Keratinocyte (primary cell): ENCODE measurements around the gene CDYL2. TPM values are rescaled to one million over a fixed set of nuclear protein-coding genes. Genes with fewer than 3 reads are reported as not detected.

Source experiments
- DNase-seq: peaks from one replicate; pipeline ENCODE4 v3.0.0-alpha.2; 2011; ENCODE audit warnings: low read depth, missing footprints, low spot score
- FAIRE-seq: peaks from 2 replicates; lab custom pipeline; 2011; peaks lifted over from hg19 to GRCh38; lab: Jason Lieb, UNC
- H2AFZ ChIP-seq: 2 replicates; pipeline ENCODE4 v1.6.0; 2012; ENCODE audit warnings: low read length, control low read depth, inconsistent platforms; ENCODE audit not compliant: control insufficient read depth
- H3K27ac ChIP-seq: 2 replicates; pipeline ENCODE4 v1.5.1; 2011; ENCODE audit warnings: low read length; ENCODE audit not compliant: control insufficient read depth, insufficient read depth
- H3K27me3 ChIP-seq: 3 replicates; pipeline ENCODE4 v1.6.0; 2011; ENCODE audit warnings: low read length; ENCODE audit not compliant: control insufficient read depth, insufficient read depth; ENCODE audit errors: extremely low read depth
- H3K36me3 ChIP-seq, 2 experiments: 2 replicates in 1 of 2; 3 replicates in 1 of 2; pipeline ENCODE4 v1.5.1; 2011; ENCODE audit warnings: low read length in 2 of 2, mild to moderate bottlenecking in 1 of 2; ENCODE audit not compliant: control insufficient read depth in 2 of 2, insufficient read depth in 2 of 2; ENCODE audit errors: extremely low read depth in 1 of 2
- H3K4me1 ChIP-seq: 3 replicates; pipeline ENCODE4 v1.5.1; 2011; ENCODE audit warnings: low read length; ENCODE audit not compliant: control insufficient read depth, insufficient read depth; ENCODE audit errors: extremely low read depth
- H3K4me2 ChIP-seq: 3 replicates; pipeline ENCODE4 v1.6.0; 2011; ENCODE audit warnings: low read depth, low read length; ENCODE audit not compliant: control insufficient read depth, insufficient read depth; ENCODE audit errors: extremely low read depth
- H3K4me3 ChIP-seq, 3 experiments: fragments of 200-600 bp in 1 of 3; sonication (generic) in 1 of 3; 2 replicates in 2 of 3; 3 replicates in 1 of 3; pipeline ENCODE4 v1.5.1; 2011 to 2016; ENCODE audit warnings: low read length in 3 of 3, mild to moderate bottlenecking in 3 of 3, control low read depth in 2 of 3, inconsistent platforms in 1 of 3, low read depth in 1 of 3, mixed read lengths in 1 of 3, mixed run types in 1 of 3, moderate library complexity in 1 of 3; ENCODE audit not compliant: control insufficient read depth in 2 of 3, insufficient read depth in 2 of 3; ENCODE audit errors: extremely low read depth in 1 of 3
- H3K79me2 ChIP-seq: 2 replicates; pipeline ENCODE4 v1.6.0; 2012; ENCODE audit warnings: low read length; ENCODE audit not compliant: control insufficient read depth, insufficient read depth
- H3K9ac ChIP-seq: 3 replicates; pipeline ENCODE4 v1.6.0; 2011; ENCODE audit warnings: low read length; ENCODE audit not compliant: control insufficient read depth, insufficient read depth; ENCODE audit errors: extremely low read depth
- H3K9me1 ChIP-seq: 3 replicates; pipeline ENCODE4 v1.6.0; 2011; ENCODE audit warnings: low read length; ENCODE audit not compliant: control insufficient read depth, insufficient read depth; ENCODE audit errors: extremely low read depth
- H3K9me3 ChIP-seq: 2 replicates; pipeline ENCODE4 v1.5.1; 2012; ENCODE audit warnings: low read depth, low read length; ENCODE audit not compliant: control insufficient read depth
- H4K20me1 ChIP-seq: 3 replicates; pipeline ENCODE4 v1.6.0; 2011; ENCODE audit warnings: low read length; ENCODE audit not compliant: control insufficient read depth, insufficient read depth; ENCODE audit errors: extremely low read depth
- CTCF ChIP-seq, 3 experiments: IDR thresholded peaks in 1 of 3; conservative IDR thresholded peaks in 1 of 3; optimal IDR thresholded peaks in 1 of 3; 2 replicates in 2 of 3; 3 replicates in 1 of 3; pipeline versions ENCODE3 to v1.5.1; 2011; ENCODE audit warnings: low read length in 3 of 3, mild to moderate bottlenecking in 3 of 3, moderate library complexity in 2 of 3, control low read depth in 1 of 3, inconsistent platforms in 1 of 3; ENCODE audit not compliant: insufficient read depth in 2 of 3; ENCODE audit errors: extremely low read depth in 1 of 3
- EZH2 ChIP-seq: IDR thresholded peaks from one replicate; pipeline ENCODE4 v1.6.1; 2012; ENCODE audit warnings: inconsistent platforms, mild to moderate bottlenecking, low read length, moderate library complexity
- dilution Hi-C: fragments of 300-500 bp; cut with MboI; formaldehyde crosslinking; loops from one replicate; pipeline ENCODE4 v1.7.0; 2020; ENCODE audit warnings: low sequenced_read_pairs; ENCODE audit not compliant: extremely low pct_ligation_motif_present
- polyA plus RNA-seq, 5 experiments: library from polyadenylated mRNA; depleted of rRNA in 3 of 5; stranded (reverse) in 3 of 5; stranded (forward) in 1 of 5; unstranded in 1 of 5; fragments of >200 nt; gene quantifications; 1 replicate in 1 of 5; 2 replicates in 3 of 5; 3 replicates in 1 of 5; pipeline versions ENCODE4 v1.2.1 to v1.2.3, GENCODE V29; 2011 to 2012; ENCODE audit warnings: missing spikeins in 2 of 5, low read depth in 1 of 5, low replicate concordance in 1 of 5

The CDYL2 gene
- polyA plus RNA-seq, 1 donor (not counting 4 experiments of a cell fraction or from before 2014, with no cell fraction given), result 2.0 TPM

GRCh38 chr16:80752541-80752940, 51.9 kb downstream of the CDYL2 start:
- TF ChIP-seq CTCF (optimal IDR thresholded peaks at IDR 0.05 in 1 of 3, IDR thresholded peaks at IDR 0.05 in 1 of 3, conservative IDR thresholded peaks at IDR 0.05 in 1 of 3; ENCODE audit: extremely low read depth in 1 of 3, insufficient read depth in 2 of 3, low read length in 3 of 3) (no peak), EZH2 (no peak)
- Histone ChIP-seq H3K36me3 (no peaks in the 10 kb centered on the region), H2AFZ (no peak overlapping the region), H4K20me1 (no peaks in the 10 kb centered on the region), H3K27ac (no peak overlapping the region), H3K27me3 (no peaks in the 10 kb centered on the region), H3K9me1 (no peaks in the 10 kb centered on the region), H3K9ac (no peak overlapping the region), H3K79me2 (no peaks in the 10 kb centered on the region), H3K4me2 (no peak overlapping the region), H3K9me3 (no peaks in the 10 kb centered on the region), H3K4me1 (no peaks in the 10 kb centered on the region), H3K4me3 (no peak overlapping the region)
- FAIRE-seq (no peak), DNase-seq (no peak)
- dilution Hi-C loops, result no loop called here

- dilution Hi-C loops, result no loop called here
- DNase-seq (no peak), FAIRE-seq (no peak)
- Histone ChIP-seq H3K27me3 (no peaks in the 10 kb centered on the region), H3K4me3 (no peak overlapping the region), H3K4me1 (no peaks in the 10 kb centered on the region), H3K9ac (no peak overlapping the region), H3K9me1 (no peaks in the 10 kb centered on the region), H2AFZ (no peak overlapping the region), H3K36me3 (no peaks in the 10 kb centered on the region), H3K79me2 (no peaks in the 10 kb centered on the region), H3K27ac (no peak overlapping the region), H3K9me3 (no peaks in the 10 kb centered on the region), H4K20me1 (no peaks in the 10 kb centered on the region), H3K4me2 (no peak overlapping the region)
- TF ChIP-seq EZH2, result no peak
- no peak for TF ChIP-seq CTCF (optimal IDR thresholded peaks at IDR 0.05 in 1 of 3, IDR thresholded peaks at IDR 0.05 in 1 of 3, conservative IDR thresholded peaks at IDR 0.05 in 1 of 3; ENCODE audit: extremely low read depth in 1 of 3, insufficient read depth in 2 of 3, low read length in 3 of 3)
Observed at GRCh38 chr16:80751167-80751566, 53.2 kb downstream of the CDYL2 start.
